Smooth muscle cell (in vitro differentiated cells): ENCODE data around the gene TOMT. TPM values are rescaled to one million over a fixed set of nuclear protein-coding genes. Genes with fewer than 3 reads are reported as not detected.

Experiments
- DNase-seq: peaks from one replicate; lab custom pipeline; 2025; ENCODE audit not compliant: unreplicated experiment; lab: John Stamatoyannopoulos, UW
- H2AFZ ChIP-seq: fragments of 200-600 bp; sonication (generic); 2 replicates; pipeline ENCODE4 v1.6.0; 2016; ENCODE audit warnings: antibody characterized with exemption, low read depth, mild to moderate bottlenecking
- H3F3A ChIP-seq: fragments of 200-600 bp; sonication (generic); 2 replicates; pipeline ENCODE4 v1.6.0; 2017; ENCODE audit warnings: antibody characterized with exemption, low read depth
- H3K27ac ChIP-seq: fragments of 200-600 bp; sonication (generic); 2 replicates; pipeline ENCODE4 v1.5.1; 2016; ENCODE audit warnings: low read depth, mild to moderate bottlenecking
- H3K27me3 ChIP-seq: fragments of 200-600 bp; sonication (generic); 2 replicates; pipeline ENCODE4 v1.6.1; 2016; ENCODE audit warnings: low read depth, mild to moderate bottlenecking
- H3K36me3 ChIP-seq: fragments of 200-600 bp; sonication (generic); 2 replicates; pipeline ENCODE4 v1.5.1; 2016; ENCODE audit warnings: low read depth
- H3K4me1 ChIP-seq: fragments of 200-600 bp; sonication (generic); 2 replicates; pipeline ENCODE4 v1.5.1; 2016; ENCODE audit warnings: low read depth
- H3K4me2 ChIP-seq: fragments of 200-600 bp; sonication (generic); 2 replicates; pipeline ENCODE4 v1.6.0; 2016; ENCODE audit warnings: mild to moderate bottlenecking
- H3K4me3 ChIP-seq: fragments of 200-600 bp; sonication (generic); 2 replicates; pipeline ENCODE4 v1.5.1; 2016; ENCODE audit warnings: mild to moderate bottlenecking
- H3K79me2 ChIP-seq: fragments of 200-600 bp; sonication (generic); 2 replicates; pipeline ENCODE4 v1.6.0; 2016; ENCODE audit warnings: low read depth, mild to moderate bottlenecking
- H3K9ac ChIP-seq: fragments of 200-600 bp; sonication (generic); 2 replicates; pipeline ENCODE4 v1.6.0; 2016; ENCODE audit warnings: low read depth
- H3K9me3 ChIP-seq: fragments of 200-600 bp; sonication (generic); replicated peaks from 2 replicates; pipeline ENCODE4 v1.5.1; 2016; ENCODE audit warnings: low read depth
- H4K20me1 ChIP-seq: fragments of 200-600 bp; sonication (generic); 2 replicates; pipeline ENCODE4 v1.6.0; 2016; ENCODE audit warnings: low read depth
- CTCF ChIP-seq: fragments of 200-600 bp; sonication (generic); IDR thresholded peaks from 2 replicates; pipeline ENCODE4 v1.5.1; 2017; ENCODE audit warnings: borderline replicate concordance, mild to moderate bottlenecking, antibody characterized with exemption; ENCODE audit not compliant: insufficient read depth, poor library complexity, severe bottlenecking
- WGBS: methylation state at CpG from one replicate; pipeline ENCODE4 v1.1.7; 2016; ENCODE audit warnings: low lambda C conversion rate; 5-methylcytosine and 5-hydroxymethylcytosine counted together
- polyA plus RNA-seq: library from polyadenylated mRNA; unstranded; fragments of >200 nt; fragmentation: Nextera tagmentation; extraction: Ambion mirVana; gene quantifications from 2 replicates; pipeline ENCODE4 v1.2.1, GENCODE V29; 2016
- total RNA-seq: library from RNA; depleted of rRNA; stranded (reverse); fragments of >200 nt; gene quantifications from 2 replicates; pipeline ENCODE4 v1.2.3, GENCODE V29; 2014

The TOMT gene
- total and polyA plus RNA-seq, 2 experiments from 2014 or later: not detected

GRCh38 chr11:72123117-72123653, 17.5 kb downstream of the TOMT start:
- no peaks in the 10 kb centered on the region for H3K4me1 ChIP-seq
- H3K4me2 ChIP-seq: no peak overlapping the region
- no peak overlapping the region for H2AFZ ChIP-seq
- H3K9ac ChIP-seq: no peak overlapping the region
- TF ChIP-seq CTCF: no peak
- DNase-seq: no peak
- H3K9me3 ChIP-seq: no peaks in the 10 kb centered on the region
- no peaks in the 10 kb centered on the region for H3F3A ChIP-seq
- no peak overlapping the region for H3K4me3 ChIP-seq
- H3K79me2 ChIP-seq: no peaks in the 10 kb centered on the region
- H3K27me3 ChIP-seq: no peaks in the 10 kb centered on the region
- no peak overlapping the region for H3K27ac ChIP-seq
- H3K36me3 ChIP-seq: no peaks in the 10 kb centered on the region
- H4K20me1 ChIP-seq: no peaks in the 10 kb centered on the region
- WGBS: 87% methylated on average over 3 of the region's 3 CpGs

GRCh38 chr11:72124046-72124445, 18.3 kb downstream of the TOMT start:
- no peaks in the 10 kb centered on the region for H3K36me3 ChIP-seq
- H3K27me3 ChIP-seq: no peaks in the 10 kb centered on the region
- TF ChIP-seq CTCF: no peak
- no peaks in the 10 kb centered on the region for H3F3A ChIP-seq
- H2AFZ ChIP-seq: no peak overlapping the region
- no peaks in the 10 kb centered on the region for H3K9me3 ChIP-seq
- no peaks in the 10 kb centered on the region for H3K4me1 ChIP-seq
- H3K4me2 ChIP-seq: no peak overlapping the region
- H3K4me3 ChIP-seq: no peak overlapping the region
- no peaks in the 10 kb centered on the region for H4K20me1 ChIP-seq
- H3K79me2 ChIP-seq: no peaks in the 10 kb centered on the region
- WGBS: 93% methylated on average over 6 of the region's 6 CpGs
- no peak overlapping the region for H3K9ac ChIP-seq
- H3K27ac ChIP-seq: no peak overlapping the region
- DNase-seq: no peak

GRCh38 chr11:72125956-72126355, 20.2 kb downstream of the TOMT start:
- no peak overlapping the region for H3K4me2 ChIP-seq
- H3K27ac ChIP-seq: no peak overlapping the region

More at GRCh38 chr11:72125956-72126355, 20.2 kb downstream of the TOMT start:
- no peak for DNase-seq
- WGBS: 73% methylated on average over 1 of the region's 1 CpG
- no peak overlapping the region for H3K4me3 ChIP-seq
- no peaks in the 10 kb centered on the region for H4K20me1 ChIP-seq
- no peaks in the 10 kb centered on the region for H3K27me3 ChIP-seq
- H2AFZ ChIP-seq: no peak overlapping the region
- H3K79me2 ChIP-seq: no peaks in the 10 kb centered on the region
- no peaks in the 10 kb centered on the region for H3F3A ChIP-seq
- no peaks in the 10 kb centered on the region for H3K9me3 ChIP-seq
- no peaks in the 10 kb centered on the region for H3K4me1 ChIP-seq
- H3K36me3 ChIP-seq: no peaks in the 10 kb centered on the region
- no peak overlapping the region for H3K9ac ChIP-seq
- no peak for TF ChIP-seq CTCF
